GM18526 (cell line): Measurements from ENCODE around the gene TIGD2.

Source experiments
- POLR2A ChIP-seq: IDR thresholded peaks from 3 replicates; pipeline ENCODE4 v1.6.1; 2011; ENCODE audit not compliant: insufficient read length; ENCODE audit errors: extremely low read depth

TIGD2 gene

GRCh38 chr4:89110986-89111832, at the start of gene TIGD2:
TSS of gene TIGD2 (plus strand) at chr4:89111533. CDS start at chr4:89112975, 1,442 bp downstream.
- TF ChIP-seq POLR2A: peak; percentile 93

GRCh38 chr4:89064848-89065247, 46.5 kb upstream of the TIGD2 start:
- no peak for TF ChIP-seq POLR2A

GRCh38 chr4:89067417-89067816, 43.9 kb upstream of the TIGD2 start:
- TF ChIP-seq POLR2A: no peak

GRCh38 chr4:89069481-89069880, 41.9 kb upstream of the TIGD2 start:
- TF ChIP-seq POLR2A: no peak

- TF ChIP-seq POLR2A: no peak
Observed at GRCh38 chr4:89070041-89070440, 41.3 kb upstream of the TIGD2 start.

GRCh38 chr4:89071311-89071710, 40.0 kb upstream of the TIGD2 start:
- no peak for TF ChIP-seq POLR2A

- TF ChIP-seq POLR2A: no peak
Observed at GRCh38 chr4:89072921-89073320, 38.4 kb upstream of the TIGD2 start.

- TF ChIP-seq POLR2A: no peak
Observed at GRCh38 chr4:89077761-89078160, 33.6 kb upstream of the TIGD2 start.

- TF ChIP-seq POLR2A: no peak
Observed at GRCh38 chr4:89078300-89078699, 33.0 kb upstream of the TIGD2 start.

GRCh38 chr4:89099034-89099433, 12.3 kb upstream of the TIGD2 start:
- no peak for TF ChIP-seq POLR2A

- no peak for TF ChIP-seq POLR2A
Observed at GRCh38 chr4:89099471-89099870, 11.9 kb upstream of the TIGD2 start.

- no peak for TF ChIP-seq POLR2A
Observed at GRCh38 chr4:89100853-89101252, 10.5 kb upstream of the TIGD2 start.

GRCh38 chr4:89101256-89102161, 9.8 kb upstream of the TIGD2 start:
- no peak for TF ChIP-seq POLR2A

- no peak for TF ChIP-seq POLR2A
Observed at GRCh38 chr4:89105726-89106125, 5.6 kb upstream of the TIGD2 start.

GRCh38 chr4:89108091-89108490, 3.2 kb upstream of the TIGD2 start:
- no peak for TF ChIP-seq POLR2A
